Measurements from ENCODE around the gene PDE3A.
"Not testable (repeated sequence)": the region's sequence is repeated elsewhere in the genome, so short reads cannot be mapped to it uniquely, and the experiment has no call there.

Gene PDE3A

DNA sequence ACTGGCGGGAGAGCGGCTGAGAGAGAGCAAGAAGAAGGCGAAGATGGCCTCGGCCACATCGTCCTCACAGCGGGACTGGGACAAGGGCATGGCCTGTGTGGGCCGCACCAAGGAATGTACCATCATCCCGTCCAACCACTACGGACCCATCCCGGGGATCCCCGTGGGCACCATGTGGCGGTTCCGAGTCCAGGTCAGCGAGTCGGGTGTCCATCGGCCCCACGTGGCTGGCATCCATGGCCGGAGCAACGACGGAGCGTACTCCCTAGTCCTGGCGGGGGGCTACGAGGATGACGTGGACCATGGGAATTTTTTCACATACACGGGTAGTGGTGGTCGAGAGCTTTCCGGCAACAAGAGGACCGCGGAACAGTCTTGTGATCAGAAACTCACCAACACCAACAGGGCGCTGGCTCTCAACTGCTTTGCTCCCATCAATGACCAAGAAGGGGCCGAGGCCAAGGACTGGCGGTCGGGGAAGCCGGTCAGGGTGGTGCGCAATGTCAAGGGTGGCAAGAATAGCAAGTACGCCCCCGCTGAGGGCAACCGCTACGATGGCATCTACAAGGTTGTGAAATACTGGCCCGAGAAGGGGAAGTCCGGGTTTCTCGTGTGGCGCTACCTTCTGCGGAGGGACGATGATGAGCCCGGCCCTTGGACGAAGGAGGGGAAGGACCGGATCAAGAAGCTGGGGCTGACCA lies 183.6 kb downstream of the PDE3A start:
- not testable (repeated sequence) for H3K4me3 ChIP-seq (ENCODE audit: low read depth in 1 of 2, low read length in 2 of 2); H3K27ac ChIP-seq (ENCODE audit: low read depth, low read length); H3K36me3 ChIP-seq (ENCODE audit: control insufficient read depth in 1 of 2, insufficient read depth in 2 of 2, low read length in 2 of 2); H3K9me3 ChIP-seq (ENCODE audit: control insufficient read depth in 1 of 2, low read length in 2 of 2); H3K9ac ChIP-seq (ENCODE audit: low read depth in 1 of 2, low read length in 2 of 2); H3K4me1 ChIP-seq (ENCODE audit: control insufficient read depth in 1 of 2, insufficient read depth in 2 of 2, low read length in 2 of 2); H3K27me3 ChIP-seq (ENCODE audit: control insufficient read depth in 1 of 2, insufficient read depth in 2 of 2, low read length in 2 of 2)

DNA sequence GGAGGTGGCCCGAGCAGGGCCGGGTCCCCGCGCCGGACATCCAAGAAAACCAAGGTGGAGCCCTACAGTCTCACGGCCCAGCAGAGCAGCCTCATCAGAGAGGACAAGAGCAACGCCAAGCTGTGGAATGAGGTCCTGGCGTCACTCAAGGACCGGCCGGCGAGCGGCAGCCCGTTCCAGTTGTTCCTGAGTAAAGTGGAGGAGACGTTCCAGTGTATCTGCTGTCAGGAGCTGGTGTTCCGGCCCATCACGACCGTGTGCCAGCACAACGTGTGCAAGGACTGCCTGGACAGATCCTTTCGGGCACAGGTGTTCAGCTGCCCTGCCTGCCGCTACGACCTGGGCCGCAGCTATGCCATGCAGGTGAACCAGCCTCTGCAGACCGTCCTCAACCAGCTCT lies 184.2 kb downstream of the PDE3A start:
- not testable (repeated sequence) for H3K36me3 ChIP-seq (ENCODE audit: control insufficient read depth in 1 of 2, insufficient read depth in 2 of 2, low read length in 2 of 2); H3K27ac ChIP-seq (ENCODE audit: low read depth, low read length); H3K9me3 ChIP-seq (ENCODE audit: control insufficient read depth in 1 of 2, low read length in 2 of 2)

DNA sequence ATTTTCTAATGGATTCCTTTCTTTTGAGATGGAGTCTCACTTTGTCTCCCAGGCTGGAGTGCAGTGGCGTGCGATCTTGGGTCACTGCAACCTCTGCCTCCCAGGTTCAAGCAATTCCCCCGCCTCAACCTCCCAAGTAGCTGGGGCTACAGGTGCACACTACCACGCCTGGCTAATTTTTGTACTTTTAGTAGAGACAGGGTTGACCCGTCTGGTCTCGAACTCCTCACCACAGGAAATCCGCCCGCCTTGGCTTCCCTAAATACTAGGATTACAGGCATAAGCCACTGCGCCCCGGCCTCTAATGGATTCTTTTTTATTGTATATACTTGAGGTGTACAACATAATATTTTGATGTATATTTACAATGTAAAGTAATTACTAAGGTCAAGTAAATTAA lies 186.7 kb downstream of the PDE3A start:
- Histone ChIP-seq H3K9ac (ENCODE audit: low read depth in 1 of 2, low read length in 2 of 2) (no peak overlapping the region), H3K9me3 (ENCODE audit: control insufficient read depth in 1 of 2, low read length in 2 of 2) (no peaks in the 10 kb centered on the region), H3K27me3 (ENCODE audit: control insufficient read depth in 1 of 2, insufficient read depth in 2 of 2, low read length in 2 of 2) (no peaks in the 10 kb centered on the region), H3K4me1 (ENCODE audit: control insufficient read depth in 1 of 2, insufficient read depth in 2 of 2, low read length in 2 of 2) (no peaks in the 10 kb centered on the region), H3K27ac (ENCODE audit: low read depth, low read length) (no peak overlapping the region), H3K4me3 (ENCODE audit: low read depth in 1 of 2, low read length in 2 of 2) (no peak overlapping the region), H3K36me3 (ENCODE audit: control insufficient read depth in 1 of 2, insufficient read depth in 2 of 2, low read length in 2 of 2) (no peaks in the 10 kb centered on the region)

More for the DNA sequence above, 184.2 kb downstream of the PDE3A start:
- H3K4me3 ChIP-seq (ENCODE audit: low read depth in 1 of 2, low read length in 2 of 2); H3K27me3 ChIP-seq (ENCODE audit: control insufficient read depth in 1 of 2, insufficient read depth in 2 of 2, low read length in 2 of 2); H3K4me1 ChIP-seq (ENCODE audit: control insufficient read depth in 1 of 2, insufficient read depth in 2 of 2, low read length in 2 of 2); H3K9ac ChIP-seq (ENCODE audit: low read depth in 1 of 2, low read length in 2 of 2): not testable (repeated sequence)

DNA sequence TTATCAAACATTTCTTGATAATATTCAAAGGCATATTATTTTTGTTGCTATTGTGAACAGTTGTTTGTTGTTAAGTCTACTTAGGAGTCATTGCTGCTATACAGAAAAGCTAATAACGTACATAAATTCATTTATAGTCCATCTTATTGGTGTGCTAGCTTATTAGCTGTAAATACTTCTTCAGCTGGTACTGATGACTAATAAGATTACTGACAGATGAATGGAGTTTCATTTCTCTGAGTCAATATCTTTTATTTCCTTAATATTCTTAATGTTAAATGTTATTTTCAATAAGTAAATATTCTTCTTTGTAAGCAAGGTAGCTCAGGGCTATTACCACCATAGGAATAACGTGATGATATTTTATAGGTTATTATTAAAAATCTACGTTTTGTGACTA lies 187.4 kb downstream of the PDE3A start:
- no peaks in the 10 kb centered on the region for H3K4me1 ChIP-seq (ENCODE audit: control insufficient read depth in 1 of 2, insufficient read depth in 2 of 2, low read length in 2 of 2)
- no peaks in the 10 kb centered on the region for H3K36me3 ChIP-seq (ENCODE audit: control insufficient read depth in 1 of 2, insufficient read depth in 2 of 2, low read length in 2 of 2)
- no peak overlapping the region for H3K27ac ChIP-seq (ENCODE audit: low read depth, low read length)
- H3K9me3 ChIP-seq (ENCODE audit: control insufficient read depth in 1 of 2, low read length in 2 of 2) = no peaks in the 10 kb centered on the region
- no peak overlapping the region for H3K9ac ChIP-seq (ENCODE audit: low read depth in 1 of 2, low read length in 2 of 2)
- H3K4me3 ChIP-seq (ENCODE audit: low read depth in 1 of 2, low read length in 2 of 2) = no peak overlapping the region
- no peaks in the 10 kb centered on the region for H3K27me3 ChIP-seq (ENCODE audit: control insufficient read depth in 1 of 2, insufficient read depth in 2 of 2, low read length in 2 of 2)

DNA sequence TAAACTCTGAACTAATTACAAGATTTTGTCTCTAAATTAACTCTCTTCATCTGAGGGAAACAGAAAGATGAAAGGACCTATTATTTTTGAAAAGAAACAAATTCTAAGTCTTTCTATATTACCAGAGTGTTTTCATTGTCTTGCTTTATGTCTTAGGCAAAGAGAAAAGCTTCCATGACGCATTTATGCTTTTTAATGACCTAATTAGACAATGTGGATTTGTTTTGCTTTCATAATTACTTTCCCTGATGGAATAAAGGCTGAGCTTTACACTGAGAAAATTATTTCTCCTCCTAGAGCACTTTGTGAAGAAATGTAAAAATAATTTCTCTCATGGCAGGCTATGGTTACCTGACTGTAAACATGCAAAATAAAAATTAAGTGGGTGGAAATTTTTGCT lies 188.8 kb downstream of the PDE3A start:
- H3K27ac ChIP-seq (ENCODE audit: low read depth, low read length) = no peak overlapping the region

DNA sequence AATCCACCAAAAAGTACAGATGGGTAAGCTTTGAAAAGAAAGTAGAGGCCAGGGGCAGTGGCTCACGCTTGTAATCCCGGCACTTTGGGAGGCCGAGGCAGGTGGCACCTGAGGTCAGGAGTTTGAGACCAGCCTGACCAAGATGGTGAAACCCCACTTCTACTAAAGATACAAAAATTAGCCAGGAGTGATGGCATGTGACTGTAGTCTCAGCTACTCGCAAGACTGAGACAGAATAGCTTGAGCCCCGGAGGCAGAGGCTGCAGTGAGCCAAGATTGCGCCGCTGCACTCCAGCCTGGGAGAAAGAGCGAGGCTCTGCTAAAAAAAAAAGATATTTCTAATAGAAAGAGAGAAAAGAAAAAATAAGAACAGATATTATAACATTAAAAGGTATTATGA lies 192.6 kb downstream of the PDE3A start:
- Histone ChIP-seq H3K4me3 (ENCODE audit: low read depth in 1 of 2, low read length in 2 of 2) (no peak overlapping the region), H3K36me3 (ENCODE audit: control insufficient read depth in 1 of 2, insufficient read depth in 2 of 2, low read length in 2 of 2) (no peaks in the 10 kb centered on the region), H3K27ac (ENCODE audit: low read depth, low read length) (no peak overlapping the region)

More for the DNA sequence above, 188.8 kb downstream of the PDE3A start:
- H3K36me3 ChIP-seq (ENCODE audit: control insufficient read depth in 1 of 2, insufficient read depth in 2 of 2, low read length in 2 of 2) = no peaks in the 10 kb centered on the region
- H3K9ac ChIP-seq (ENCODE audit: low read depth in 1 of 2, low read length in 2 of 2) = no peak overlapping the region
- no peak overlapping the region for H3K4me3 ChIP-seq (ENCODE audit: low read depth in 1 of 2, low read length in 2 of 2)
- H3K9me3 ChIP-seq (ENCODE audit: control insufficient read depth in 1 of 2, low read length in 2 of 2) = no peaks in the 10 kb centered on the region
- H3K27me3 ChIP-seq (ENCODE audit: control insufficient read depth in 1 of 2, insufficient read depth in 2 of 2, low read length in 2 of 2) = no peaks in the 10 kb centered on the region
- H3K4me1 ChIP-seq (ENCODE audit: control insufficient read depth in 1 of 2, insufficient read depth in 2 of 2, low read length in 2 of 2) = no peaks in the 10 kb centered on the region

DNA sequence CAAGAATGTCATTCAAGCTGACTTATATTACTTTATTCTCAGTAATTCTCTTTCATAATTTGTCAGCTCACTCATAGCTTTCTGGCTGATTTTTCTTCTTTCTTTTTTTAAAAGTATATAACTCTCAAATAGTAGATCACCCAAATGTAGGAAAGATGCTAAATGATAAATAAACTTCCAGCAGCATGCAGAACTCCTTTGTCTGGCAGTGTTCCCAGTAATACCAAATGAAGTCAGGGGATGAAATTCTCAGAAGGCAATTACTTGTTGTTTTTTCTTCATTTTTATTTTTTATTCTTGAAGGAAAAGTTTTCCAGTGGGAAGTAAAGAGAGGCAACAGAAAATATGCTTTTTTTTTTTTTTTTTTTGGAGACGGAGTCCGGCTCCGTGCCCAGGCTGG lies 193.5 kb downstream of the PDE3A start:
- H3K27ac ChIP-seq (ENCODE audit: low read depth, low read length) = no peak overlapping the region
- H3K36me3 ChIP-seq (ENCODE audit: control insufficient read depth in 1 of 2, insufficient read depth in 2 of 2, low read length in 2 of 2) = no peaks in the 10 kb centered on the region
- no peaks in the 10 kb centered on the region for H3K4me1 ChIP-seq (ENCODE audit: control insufficient read depth in 1 of 2, insufficient read depth in 2 of 2, low read length in 2 of 2)
- H3K4me3 ChIP-seq (ENCODE audit: low read depth in 1 of 2, low read length in 2 of 2) = no peak overlapping the region
- H3K27me3 ChIP-seq (ENCODE audit: control insufficient read depth in 1 of 2, insufficient read depth in 2 of 2, low read length in 2 of 2) = no peaks in the 10 kb centered on the region
- H3K9ac ChIP-seq (ENCODE audit: low read depth in 1 of 2, low read length in 2 of 2) = no peak overlapping the region
- H3K9me3 ChIP-seq (ENCODE audit: control insufficient read depth in 1 of 2, low read length in 2 of 2) = no peaks in the 10 kb centered on the region

More for the DNA sequence above, 192.6 kb downstream of the PDE3A start:
- Histone ChIP-seq H3K9ac (ENCODE audit: low read depth in 1 of 2, low read length in 2 of 2) (no peak overlapping the region), H3K27me3 (ENCODE audit: control insufficient read depth in 1 of 2, insufficient read depth in 2 of 2, low read length in 2 of 2) (no peaks in the 10 kb centered on the region), H3K9me3 (ENCODE audit: control insufficient read depth in 1 of 2, low read length in 2 of 2) (no peaks in the 10 kb centered on the region), H3K4me1 (ENCODE audit: control insufficient read depth in 1 of 2, insufficient read depth in 2 of 2, low read length in 2 of 2) (no peaks in the 10 kb centered on the region)

DNA sequence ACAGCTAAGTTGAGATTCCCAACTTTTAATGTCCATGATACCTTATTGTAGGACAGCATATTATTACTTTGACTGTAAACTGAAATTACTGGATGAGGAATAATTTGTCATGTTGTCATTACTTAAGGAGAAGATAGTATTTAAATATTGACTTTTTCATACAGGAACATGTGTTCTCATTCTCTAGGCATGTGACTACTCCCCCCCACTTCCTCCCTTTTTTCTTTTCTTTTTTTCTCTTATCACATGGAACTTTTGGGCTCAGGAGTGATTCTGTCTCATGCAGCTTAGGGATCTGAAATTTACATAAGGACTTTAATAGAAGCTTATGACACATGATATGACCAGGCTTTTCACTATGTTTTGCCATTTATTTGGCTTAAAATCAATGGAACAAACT lies 199.1 kb downstream of the PDE3A start:
- Histone ChIP-seq H3K36me3 (ENCODE audit: control insufficient read depth in 1 of 2, insufficient read depth in 2 of 2, low read length in 2 of 2) (no peaks in the 10 kb centered on the region), H3K9me3 (ENCODE audit: control insufficient read depth in 1 of 2, low read length in 2 of 2) (no peaks in the 10 kb centered on the region), H3K27ac (ENCODE audit: low read depth, low read length) (no peak overlapping the region), H3K4me1 (ENCODE audit: control insufficient read depth in 1 of 2, insufficient read depth in 2 of 2, low read length in 2 of 2) (no peaks in the 10 kb centered on the region), H3K27me3 (ENCODE audit: control insufficient read depth in 1 of 2, insufficient read depth in 2 of 2, low read length in 2 of 2) (no peaks in the 10 kb centered on the region), H3K4me3 (ENCODE audit: low read depth in 1 of 2, low read length in 2 of 2) (no peak overlapping the region), H3K9ac (ENCODE audit: low read depth in 1 of 2, low read length in 2 of 2) (no peak overlapping the region)

DNA sequence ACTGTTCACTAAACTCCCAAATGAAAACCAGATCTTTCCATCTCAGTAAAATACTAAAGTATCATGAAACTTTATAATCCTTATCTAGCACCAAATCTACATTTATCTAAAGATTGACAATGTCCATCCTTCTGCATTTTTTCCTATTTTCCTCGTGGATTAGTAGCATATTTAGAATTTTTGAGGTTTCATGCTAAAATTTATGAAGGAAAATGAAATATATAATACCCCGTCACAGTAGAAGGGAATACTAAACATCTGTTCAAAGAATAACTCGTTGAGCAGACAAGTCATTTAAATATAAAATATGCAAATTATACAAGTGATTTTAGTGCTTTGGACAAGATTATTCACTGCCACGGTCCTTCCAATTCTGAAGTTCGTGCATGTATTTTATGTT lies 204.1 kb downstream of the PDE3A start:
- H3K36me3 ChIP-seq (ENCODE audit: control insufficient read depth in 1 of 2, insufficient read depth in 2 of 2, low read length in 2 of 2) = no peaks in the 10 kb centered on the region
- no peak overlapping the region for H3K9ac ChIP-seq (ENCODE audit: low read depth in 1 of 2, low read length in 2 of 2)
- no peaks in the 10 kb centered on the region for H3K4me1 ChIP-seq (ENCODE audit: control insufficient read depth in 1 of 2, insufficient read depth in 2 of 2, low read length in 2 of 2)
- H3K9me3 ChIP-seq (ENCODE audit: control insufficient read depth in 1 of 2, low read length in 2 of 2) = no peaks in the 10 kb centered on the region
- H3K27me3 ChIP-seq (ENCODE audit: control insufficient read depth in 1 of 2, insufficient read depth in 2 of 2, low read length in 2 of 2) = no peaks in the 10 kb centered on the region
- H3K4me3 ChIP-seq (ENCODE audit: low read depth in 1 of 2, low read length in 2 of 2) = no peak overlapping the region
- H3K27ac ChIP-seq (ENCODE audit: low read depth, low read length) = no peak overlapping the region

DNA sequence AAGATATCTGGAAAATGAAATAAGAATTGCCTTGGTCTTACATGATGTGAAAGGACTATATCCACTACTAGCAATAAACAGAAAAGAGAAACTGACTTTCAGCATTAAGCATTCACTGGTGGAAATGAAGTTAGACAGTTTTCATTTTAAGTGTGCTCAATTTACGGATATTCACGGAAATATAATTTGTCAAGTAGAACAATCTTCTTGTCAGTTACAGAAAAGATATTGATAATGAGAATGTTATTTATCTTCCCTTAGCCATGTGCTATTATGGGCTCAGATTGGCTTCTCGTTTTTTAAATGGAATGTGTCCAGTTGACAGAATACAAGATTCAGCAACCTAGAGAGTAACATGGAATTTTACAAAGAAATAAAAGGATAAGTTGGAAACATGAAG lies 208.2 kb downstream of the PDE3A start:
- Histone ChIP-seq H3K4me3 (ENCODE audit: low read depth in 1 of 2, low read length in 2 of 2) (no peak overlapping the region), H3K27me3 (ENCODE audit: control insufficient read depth in 1 of 2, insufficient read depth in 2 of 2, low read length in 2 of 2) (no peaks in the 10 kb centered on the region), H3K27ac (ENCODE audit: low read depth, low read length) (no peak overlapping the region), H3K36me3 (ENCODE audit: control insufficient read depth in 1 of 2, insufficient read depth in 2 of 2, low read length in 2 of 2) (no peaks in the 10 kb centered on the region), H3K9me3 (ENCODE audit: control insufficient read depth in 1 of 2, low read length in 2 of 2) (no peaks in the 10 kb centered on the region), H3K9ac (ENCODE audit: low read depth in 1 of 2, low read length in 2 of 2) (no peak overlapping the region), H3K4me1 (ENCODE audit: control insufficient read depth in 1 of 2, insufficient read depth in 2 of 2, low read length in 2 of 2) (no peaks in the 10 kb centered on the region)

DNA sequence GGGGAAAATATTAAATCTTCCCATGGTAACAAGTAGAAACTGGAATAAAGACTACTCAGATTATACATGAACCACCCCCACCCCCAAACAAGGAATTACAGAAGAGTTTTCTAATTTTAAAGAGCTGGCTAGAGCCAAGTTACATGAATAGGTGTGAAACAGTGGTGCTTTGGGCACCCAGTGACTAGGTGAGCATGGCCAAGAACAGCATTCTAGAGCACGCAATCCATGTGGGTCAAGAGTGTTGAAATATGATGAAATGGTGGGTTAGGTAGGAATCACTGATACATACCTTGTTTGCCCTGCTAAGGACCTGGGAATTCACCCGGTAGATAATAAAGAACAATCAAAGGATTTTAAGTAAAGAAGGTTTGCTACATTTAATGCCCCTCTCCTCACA lies 208.7 kb downstream of the PDE3A start:
- Histone ChIP-seq H3K9me3 (ENCODE audit: control insufficient read depth in 1 of 2, low read length in 2 of 2) (no peaks in the 10 kb centered on the region), H3K4me3 (ENCODE audit: low read depth in 1 of 2, low read length in 2 of 2) (no peak overlapping the region), H3K27ac (ENCODE audit: low read depth, low read length) (no peak overlapping the region), H3K9ac (ENCODE audit: low read depth in 1 of 2, low read length in 2 of 2) (no peak overlapping the region), H3K36me3 (ENCODE audit: control insufficient read depth in 1 of 2, insufficient read depth in 2 of 2, low read length in 2 of 2) (no peaks in the 10 kb centered on the region), H3K27me3 (ENCODE audit: control insufficient read depth in 1 of 2, insufficient read depth in 2 of 2, low read length in 2 of 2) (no peaks in the 10 kb centered on the region), H3K4me1 (ENCODE audit: control insufficient read depth in 1 of 2, insufficient read depth in 2 of 2, low read length in 2 of 2) (no peaks in the 10 kb centered on the region)
